Heart left ventricle (tissue), 13 donors: Measurements from ENCODE around the gene GSG1L.

Experiments used
- CTCF ChIP-seq, 12 donors: fragments of 200-600 bp; sonication (generic) in 4 of 12; IDR thresholded peaks; one replicate each; pipeline versions ENCODE4 v1.5.0 to v1.8.0; 2018 to 2022; ENCODE audit warnings: antibody characterized with exemption in 12 of 12, mild to moderate bottlenecking in 5 of 12
- POLR2A ChIP-seq, 2 donors: fragments of 450-650 bp; IDR thresholded peaks; one replicate each; pipeline ENCODE4 v1.6.1; 2017; ENCODE audit warnings: antibody characterized with exemption in 2 of 2, mild to moderate bottlenecking in 2 of 2, moderate library complexity in 2 of 2
- donor health status: ischemic (EF 13 %, LVEDD 7.1; RV severe dilation, severe dysfunction).
- donor health status: DM: no; HTN: yes; CAD: no.
- donor health status: DM: no; HTN: no; CAD: no.
- donor health status: ischemic (EF 25% LVEDD 6.9; RV normal size, moderate dysfunction).
- donor health status: ischemic (EF 25% LVEDD 5.7; RV mildly dilated, moderate dysfunction).
- donor health status: ischemic (EF 35%, LVEDD 5.7; RV mildly dilated, moderate dysfunction).
- donor health status: nonischemic (EF 11% LVEDD 7.7; RV severe dilation, severe dysfunction).
- donor health status: DM: yes; HTN: yes; CAD: no.
- donor health status: PGD.
- donor health status: ischemic (EF 29% LVEDD 5.4; RV normal size, mild dysfunction).
- donor health status: nonischemic (EF 23%, LVEDD 6.1; RV moderate dilation, normal function).

- TF ChIP-seq POLR2A (IDR thresholded peaks at IDR 0.05): no peak
- TF ChIP-seq CTCF (IDR thresholded peaks at IDR 0.05): no peak
These were observed 88.5 kb downstream of the GSG1L start for GRCh38 chr16:27974896-27975540.
